Breast epithelium (tissue), 3 donors: Measurements from ENCODE around the gene GFRA1.

Experiments
- POLR2A ChIP-seq: fragments of 450-650 bp; IDR thresholded peaks from one replicate; pipeline ENCODE4 v1.6.1; 2016; ENCODE audit warnings: antibody characterized with exemption, mild to moderate bottlenecking, moderate library complexity
- POLR2AphosphoS5 ChIP-seq, 3 donors: sonication (generic); formaldehyde crosslinking; IDR thresholded peaks; one replicate each; pipeline ENCODE4 v1.6.1; 2017; ENCODE audit warnings: antibody characterized with exemption in 3 of 3

GRCh38 chr10:116208956-116209567 lies 63.9 kb downstream of the GFRA1 start:
- TF ChIP-seq POLR2AphosphoS5 (IDR thresholded peaks at IDR 0.05) (no peak), POLR2A (no peak)
